ENCODE measurements around the gene TOX2. TPM values are rescaled to one million over a fixed set of nuclear protein-coding genes. Genes with fewer than 3 reads are reported as not detected.

The TOX2 gene
- total RNA-seq, 1 donor from 2014 or later: 3.3 TPM

DNA sequence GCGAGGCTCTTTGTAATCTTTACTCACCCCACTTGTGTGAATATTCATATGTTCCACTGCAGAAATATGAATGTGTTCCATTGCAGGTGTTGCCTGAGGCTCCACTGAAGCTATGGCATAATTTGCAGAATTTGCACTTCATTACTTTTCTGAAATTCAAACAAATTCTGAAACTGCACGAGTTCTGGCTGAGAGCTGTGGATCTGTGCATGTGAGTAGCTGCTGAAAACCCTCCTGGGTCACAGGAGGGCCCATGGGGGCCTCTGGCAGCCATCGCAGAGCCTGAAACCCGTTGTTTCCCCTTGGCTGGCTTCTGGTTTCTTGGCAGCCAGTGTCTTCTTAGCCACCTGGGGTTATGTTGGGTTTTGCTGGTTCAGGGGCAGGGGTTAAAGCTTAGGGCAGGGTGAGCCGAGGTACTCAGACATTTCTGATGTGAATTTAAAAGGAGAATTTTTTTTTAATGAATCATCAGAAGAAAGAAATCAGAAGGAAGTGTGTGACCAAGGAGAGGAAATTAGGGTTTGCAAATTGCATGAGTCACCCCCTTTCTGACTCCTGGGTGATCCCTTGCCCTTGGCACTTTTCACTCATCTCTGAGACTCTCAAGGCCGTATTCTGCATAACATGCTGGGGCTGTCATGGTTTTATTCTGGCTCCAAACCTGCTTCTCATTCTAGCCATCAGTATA, 40.6 kb downstream of the TOX2 start:
- no peak for DNase-seq (ENCODE audit: low read depth, low spot score)

DNA sequence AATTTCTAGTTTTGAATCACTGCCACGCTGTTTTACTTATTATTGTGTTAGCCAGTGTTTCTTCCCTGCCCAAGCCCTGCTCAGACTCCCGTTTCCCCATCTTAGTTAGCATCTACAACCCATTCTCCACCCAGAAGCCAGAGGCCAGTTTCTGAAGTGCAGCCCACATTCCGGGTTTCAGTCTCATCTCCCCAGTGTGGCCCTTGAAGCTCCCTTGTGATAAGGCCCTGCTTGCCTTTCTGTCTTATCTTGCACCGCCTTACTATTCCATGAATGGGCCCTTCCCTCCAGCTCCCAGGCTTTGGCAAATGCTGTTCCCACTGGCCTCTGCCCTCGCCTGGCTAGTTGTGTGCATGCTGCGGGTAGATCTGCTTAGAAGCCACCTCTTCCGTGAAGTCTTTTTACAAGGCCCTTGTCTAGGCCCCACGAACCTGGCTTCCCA, 41.1 kb downstream of the TOX2 start:
- no peak for DNase-seq (ENCODE audit: low read depth, low spot score)
- Mint-ChIP-seq H3K4me1 (peaks cover 14% of the 10 kb centered on the region), H3K27me3 (ENCODE audit: low read depth) (no peaks in the 10 kb centered on the region), H3K36me3 (ENCODE audit: low read depth) (no peaks in the 10 kb centered on the region), H3K27ac (ENCODE audit: unreplicated experiment) (no peak overlapping the region), H3K9me3 (no peaks in the 10 kb centered on the region), H3K4me3 (no peak overlapping the region)
- TF ChIP-seq, protein P1, sequence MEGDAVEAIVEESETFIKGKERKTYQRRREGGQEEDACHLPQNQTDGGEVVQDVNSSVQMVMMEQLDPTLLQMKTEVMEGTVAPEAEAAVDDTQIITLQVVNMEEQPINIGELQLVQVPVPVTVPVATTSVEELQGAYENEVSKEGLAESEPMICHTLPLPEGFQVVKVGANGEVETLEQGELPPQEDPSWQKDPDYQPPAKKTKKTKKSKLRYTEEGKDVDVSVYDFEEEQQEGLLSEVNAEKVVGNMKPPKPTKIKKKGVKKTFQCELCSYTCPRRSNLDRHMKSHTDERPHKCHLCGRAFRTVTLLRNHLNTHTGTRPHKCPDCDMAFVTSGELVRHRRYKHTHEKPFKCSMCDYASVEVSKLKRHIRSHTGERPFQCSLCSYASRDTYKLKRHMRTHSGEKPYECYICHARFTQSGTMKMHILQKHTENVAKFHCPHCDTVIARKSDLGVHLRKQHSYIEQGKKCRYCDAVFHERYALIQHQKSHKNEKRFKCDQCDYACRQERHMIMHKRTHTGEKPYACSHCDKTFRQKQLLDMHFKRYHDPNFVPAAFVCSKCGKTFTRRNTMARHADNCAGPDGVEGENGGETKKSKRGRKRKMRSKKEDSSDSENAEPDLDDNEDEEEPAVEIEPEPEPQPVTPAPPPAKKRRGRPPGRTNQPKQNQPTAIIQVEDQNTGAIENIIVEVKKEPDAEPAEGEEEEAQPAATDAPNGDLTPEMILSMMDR (conservative IDR thresholded peaks at IDR 0.05): no peak

More for the DNA sequence above, 40.6 kb downstream of the TOX2 start:
- Mint-ChIP-seq H3K9me3 (no peaks in the 10 kb centered on the region), H3K27me3 (ENCODE audit: low read depth) (no peaks in the 10 kb centered on the region), H3K4me1 (peaks cover 14% of the 10 kb centered on the region), H3K27ac (ENCODE audit: unreplicated experiment) (no peak overlapping the region), H3K4me3 (no peak overlapping the region), H3K36me3 (ENCODE audit: low read depth) (no peaks in the 10 kb centered on the region)
- TF ChIP-seq, protein P1 (conservative IDR thresholded peaks at IDR 0.05): no peak

DNA sequence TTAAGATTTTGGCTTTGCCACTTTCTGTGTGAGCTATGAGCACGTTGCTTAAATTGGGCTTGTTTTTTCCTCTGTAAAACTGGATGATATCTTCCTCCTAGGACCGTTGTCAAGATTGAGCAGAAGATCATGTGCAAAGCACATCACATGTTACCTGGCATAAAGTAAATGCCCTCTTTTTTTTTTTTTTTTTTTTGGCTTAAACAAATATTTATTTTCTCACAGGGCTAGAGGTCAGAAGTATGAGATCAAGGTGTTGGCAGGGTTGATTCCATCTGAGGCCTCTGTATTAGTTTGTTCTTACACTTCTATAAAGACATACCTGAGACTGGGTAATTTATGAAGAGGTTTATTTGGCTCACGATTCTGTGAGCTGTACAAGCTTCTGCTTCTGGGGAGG, 42.7 kb downstream of the TOX2 start:
- H3K27me3 Mint-ChIP-seq (ENCODE audit: low read depth): no peaks in the 10 kb centered on the region
- no peaks in the 10 kb centered on the region for H3K9me3 Mint-ChIP-seq
- no peak overlapping the region for H3K27ac Mint-ChIP-seq (ENCODE audit: unreplicated experiment)
- DNase-seq (ENCODE audit: low read depth, low spot score): no peak
- no peak overlapping the region for H3K4me3 Mint-ChIP-seq
- TF ChIP-seq, protein P1 (conservative IDR thresholded peaks at IDR 0.05): no peak
- H3K36me3 Mint-ChIP-seq (ENCODE audit: low read depth): no peaks in the 10 kb centered on the region
- peaks cover 14% of the 10 kb centered on the region for H3K4me1 Mint-ChIP-seq

DNA sequence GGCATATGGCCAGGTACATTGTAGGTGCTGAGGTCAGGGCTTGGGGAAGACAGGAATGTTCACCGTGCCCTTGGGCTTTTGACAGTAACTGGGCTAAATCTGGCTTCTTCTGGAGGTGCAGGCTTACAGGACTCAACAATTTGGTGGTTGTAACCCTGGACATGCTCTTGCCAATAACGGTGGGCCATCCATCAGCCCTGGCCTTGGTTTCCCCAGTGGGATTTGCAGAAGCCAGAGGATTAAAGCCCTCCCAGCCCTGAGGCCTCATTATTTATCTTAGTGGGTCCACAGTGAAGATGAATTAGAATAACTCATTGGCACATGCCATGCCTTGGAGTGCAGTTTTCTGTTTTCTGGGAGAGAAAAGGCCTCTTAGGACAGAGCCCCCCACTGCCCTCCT, 44.0 kb downstream of the TOX2 start:
- no peaks in the 10 kb centered on the region for H3K27me3 Mint-ChIP-seq (ENCODE audit: low read depth)
- H3K9me3 Mint-ChIP-seq: no peaks in the 10 kb centered on the region
- peaks cover 14% of the 10 kb centered on the region for H3K4me1 Mint-ChIP-seq
- no peak for DNase-seq (ENCODE audit: low read depth, low spot score)
- H3K4me3 Mint-ChIP-seq: no peak overlapping the region
- TF ChIP-seq, protein P1 (conservative IDR thresholded peaks at IDR 0.05): no peak
- H3K36me3 Mint-ChIP-seq (ENCODE audit: low read depth): no peaks in the 10 kb centered on the region
- no peak overlapping the region for H3K27ac Mint-ChIP-seq (ENCODE audit: unreplicated experiment)

DNA sequence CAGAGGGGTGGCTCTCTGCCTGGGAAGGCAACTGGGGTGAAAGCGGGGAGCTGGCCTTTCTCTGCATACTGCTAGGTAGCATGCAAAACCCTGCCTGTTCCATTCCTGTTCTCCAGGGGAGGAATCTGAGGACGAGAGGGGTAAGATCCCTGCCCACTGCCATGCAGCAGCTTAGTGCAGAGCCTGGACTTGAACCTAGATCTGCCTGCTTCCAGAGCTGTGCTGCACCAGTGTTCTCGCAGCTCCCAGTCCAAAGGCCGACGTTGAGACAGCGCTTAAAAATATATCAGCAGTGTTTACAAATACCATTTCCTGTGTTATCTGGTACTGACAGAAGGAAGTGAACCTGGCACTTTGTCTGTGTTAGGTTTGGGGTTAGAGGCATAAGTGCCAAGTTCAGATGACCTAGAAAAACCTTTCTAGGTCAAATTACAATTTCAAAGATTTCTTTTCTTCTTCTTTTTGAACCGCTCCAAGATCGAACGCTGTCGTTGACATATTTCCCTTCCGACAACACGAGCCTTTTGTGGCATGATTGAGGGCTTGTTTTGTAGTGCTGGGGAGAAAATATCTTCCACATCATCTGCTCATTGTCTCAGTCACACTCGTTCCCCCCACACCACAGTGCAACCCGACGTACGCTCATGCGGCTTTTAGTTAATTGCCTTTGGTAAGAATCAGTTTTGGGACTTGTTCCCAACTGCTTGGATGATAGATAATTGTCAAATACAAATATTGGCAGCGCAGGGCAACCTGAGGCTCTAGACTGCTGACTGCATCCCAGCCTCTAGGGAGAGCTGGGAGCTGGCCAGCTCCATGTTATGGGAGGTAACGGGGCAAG, 44.6 kb downstream of the TOX2 start:
- TF ChIP-seq, protein P1 (conservative IDR thresholded peaks at IDR 0.05): no peak
- no peaks in the 10 kb centered on the region for H3K27me3 Mint-ChIP-seq (ENCODE audit: low read depth)
- peaks cover 14% of the 10 kb centered on the region for H3K4me1 Mint-ChIP-seq
- no peak for DNase-seq (ENCODE audit: low read depth, low spot score)
- no peaks in the 10 kb centered on the region for H3K9me3 Mint-ChIP-seq
- peak overlapping the region; percentile 13 for H3K27ac Mint-ChIP-seq (ENCODE audit: unreplicated experiment)
- no peaks in the 10 kb centered on the region for H3K36me3 Mint-ChIP-seq (ENCODE audit: low read depth)
- H3K4me3 Mint-ChIP-seq: no peak overlapping the region

All from neural crest cell (in vitro differentiated cells).